GM21360 (cell line): ENCODE results near the gene BBS9.
"Not testable (repeated sequence)": the region's sequence is repeated elsewhere in the genome, so short reads cannot be mapped to it uniquely, and the experiment has no call there.

ENCODE experiments used
- ATAC-seq: cut with Tn5 transposase; IDR thresholded peaks from one replicate; pipeline ENCODE4 v1.9.1; 2021; ENCODE audit warnings: mild to moderate bottlenecking, moderate library complexity; ENCODE audit not compliant: unreplicated experiment

Gene BBS9

DNA sequence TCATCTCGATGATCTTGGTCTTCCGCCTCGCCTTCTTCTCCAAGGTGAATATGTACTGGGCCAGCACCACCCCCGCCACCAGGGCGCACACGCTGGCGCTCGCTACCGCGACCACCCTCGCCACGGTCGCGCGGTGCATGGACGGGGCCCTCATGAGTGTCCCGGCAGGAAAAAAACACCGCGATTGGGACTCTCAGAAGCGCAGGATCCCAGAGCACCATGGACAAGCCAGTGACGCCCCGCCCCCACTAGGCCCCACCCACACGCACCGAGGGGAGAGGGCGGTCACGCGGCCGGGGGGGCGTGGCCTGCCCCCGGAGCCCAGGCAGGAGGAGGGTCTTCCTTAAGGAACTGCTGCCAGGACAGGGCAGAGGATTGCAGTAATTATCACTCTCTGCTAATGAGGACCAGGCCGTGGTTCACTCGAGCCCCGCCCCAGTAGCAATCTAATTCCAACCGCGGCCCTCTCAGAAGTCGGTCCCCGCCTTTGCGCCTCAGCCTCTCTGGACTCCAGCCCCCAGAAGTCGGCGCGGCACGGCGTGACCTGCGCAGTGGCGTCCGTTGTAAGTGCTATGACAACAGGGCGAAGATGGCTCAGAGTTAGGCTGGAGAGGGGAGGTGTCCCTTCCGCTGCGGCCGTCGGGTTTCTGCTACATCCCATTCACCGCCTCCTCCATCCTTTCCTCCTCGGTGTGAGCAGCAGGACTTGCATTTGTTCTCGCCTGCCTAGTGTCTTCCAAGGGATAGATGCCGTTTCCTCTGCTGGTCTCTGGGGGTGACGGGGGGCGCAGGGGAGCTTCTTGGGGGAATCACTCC lies at the start of gene BBS9:
Gene BBS9, plus strand, starts transcription at position 575 of the 816 bp plus-strand sequence. CDS start 16,689 bp downstream, outside the sequence.
- peak; percentile 99 for ATAC-seq

DNA sequence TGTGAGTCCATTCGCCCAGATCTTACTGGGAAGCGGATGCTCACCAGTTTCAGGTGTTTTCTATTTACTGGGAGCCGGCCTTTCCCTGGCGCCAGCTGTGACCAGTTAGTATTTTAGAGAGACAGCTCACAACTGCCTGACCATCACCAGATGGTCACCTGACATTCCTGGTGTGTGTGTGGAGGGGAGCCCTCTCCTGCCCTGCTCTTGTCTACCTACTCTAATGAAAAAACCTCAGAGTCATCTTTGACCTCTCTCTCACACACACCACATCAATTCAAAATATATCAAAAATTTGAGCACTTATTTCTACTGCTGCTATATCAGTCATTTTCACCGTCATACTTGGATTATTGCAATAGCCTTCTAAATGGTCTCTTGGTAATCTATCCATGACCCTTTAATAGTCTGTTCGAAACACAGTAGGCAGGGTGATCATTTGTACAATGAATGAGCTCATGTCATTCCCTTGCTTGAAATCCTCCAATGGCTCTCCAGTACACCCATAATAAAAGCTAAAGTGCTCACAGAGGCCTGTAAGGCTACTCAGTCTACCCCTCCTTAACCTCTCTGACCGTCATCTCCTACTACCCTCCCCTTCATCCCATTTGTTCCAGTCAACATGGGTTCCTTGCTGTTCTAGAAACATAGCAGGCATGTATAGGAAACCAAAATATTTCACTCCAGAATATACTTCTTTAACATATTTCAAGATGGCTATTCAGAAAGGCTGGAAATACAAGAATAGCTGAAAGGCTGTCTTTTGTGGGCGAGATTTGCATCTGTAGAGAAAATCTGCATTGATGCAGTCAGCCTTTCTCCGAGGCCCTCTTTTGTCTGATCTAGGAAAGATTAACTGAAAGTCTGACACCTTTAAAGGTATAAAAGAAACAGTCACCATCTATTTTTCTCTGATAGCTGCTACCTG lies 49.3 kb upstream of the BBS9 start:
- ATAC-seq: no peak

DNA sequence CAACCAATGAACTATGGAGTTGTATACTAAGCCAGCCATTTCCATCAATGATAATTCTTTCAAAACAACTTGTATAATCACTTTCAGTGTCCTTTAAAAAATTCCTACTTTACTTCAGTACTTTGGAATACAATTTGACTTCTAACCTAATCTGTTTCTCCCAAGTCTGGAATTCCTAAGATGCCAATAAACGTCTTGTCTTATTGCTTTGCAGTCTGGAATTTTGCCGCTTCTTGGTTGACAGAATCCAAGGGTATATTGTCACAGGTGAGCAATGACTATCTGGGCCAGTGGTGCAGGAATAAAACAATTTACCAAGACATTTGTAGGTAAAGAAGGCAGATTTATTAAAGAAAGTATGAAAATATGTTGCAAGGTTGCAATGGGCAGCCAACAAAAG lies 42.0 kb upstream of the BBS9 start:
- ATAC-seq: no peak

DNA sequence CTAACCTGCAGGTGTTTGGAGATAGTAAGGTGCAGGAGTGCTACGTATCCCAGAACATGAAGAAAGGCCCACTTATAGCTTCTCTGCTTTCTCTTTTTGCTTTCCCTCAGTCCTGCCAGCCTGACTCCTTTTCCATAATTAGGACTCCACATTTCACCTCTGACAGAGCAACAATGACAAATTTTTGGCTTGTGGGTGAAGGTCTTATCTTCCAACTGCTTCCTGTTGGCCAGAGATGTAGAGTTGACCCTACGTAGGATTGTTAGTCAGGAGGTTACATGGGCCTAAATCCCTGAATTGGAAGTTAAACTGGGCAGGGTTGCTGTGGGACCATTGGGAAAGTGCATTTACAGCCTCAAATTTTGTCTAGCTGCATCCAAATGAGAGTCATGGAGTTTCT lies 41.5 kb upstream of the BBS9 start:
- no peak for ATAC-seq

DNA sequence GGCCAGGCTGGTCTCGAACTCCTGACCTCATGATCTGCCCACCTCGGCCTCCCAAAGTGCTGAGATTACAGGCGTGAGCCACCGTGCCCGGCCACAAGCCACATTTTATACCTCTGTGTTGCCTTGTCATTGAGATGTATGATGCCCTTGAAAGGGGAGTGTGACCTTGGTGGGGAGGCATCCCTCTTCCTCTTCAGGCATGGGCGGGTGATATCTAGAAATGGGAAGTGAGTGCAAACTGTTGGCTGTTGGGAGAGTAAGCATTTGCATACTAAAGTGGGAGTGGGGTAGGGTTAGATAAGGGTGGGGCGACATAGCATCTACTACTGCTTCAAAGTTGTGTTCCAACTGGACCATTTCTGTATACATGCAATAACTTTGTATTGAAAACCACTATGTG lies 40.2 kb upstream of the BBS9 start:
- ATAC-seq: no peak

DNA sequence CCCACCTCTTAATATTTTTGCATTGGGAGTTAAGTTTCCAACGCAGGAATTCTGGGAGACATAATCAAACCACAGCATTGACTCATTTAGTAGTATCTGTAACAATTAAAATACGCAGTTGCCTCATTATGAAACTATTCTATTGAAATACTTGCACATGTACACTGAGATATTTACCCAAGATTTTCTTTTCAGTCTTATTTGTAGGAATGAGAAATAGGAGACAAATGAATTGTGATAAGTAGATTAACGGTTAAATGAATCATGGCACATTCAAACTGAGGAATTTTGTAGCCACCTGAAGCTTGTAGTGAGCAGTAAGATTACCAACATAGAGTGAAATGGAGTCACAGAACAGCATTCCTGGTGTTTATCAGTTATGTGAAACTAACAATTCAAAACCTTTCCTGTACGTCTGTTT lies 38.2 kb upstream of the BBS9 start:
- ATAC-seq: no peak

DNA sequence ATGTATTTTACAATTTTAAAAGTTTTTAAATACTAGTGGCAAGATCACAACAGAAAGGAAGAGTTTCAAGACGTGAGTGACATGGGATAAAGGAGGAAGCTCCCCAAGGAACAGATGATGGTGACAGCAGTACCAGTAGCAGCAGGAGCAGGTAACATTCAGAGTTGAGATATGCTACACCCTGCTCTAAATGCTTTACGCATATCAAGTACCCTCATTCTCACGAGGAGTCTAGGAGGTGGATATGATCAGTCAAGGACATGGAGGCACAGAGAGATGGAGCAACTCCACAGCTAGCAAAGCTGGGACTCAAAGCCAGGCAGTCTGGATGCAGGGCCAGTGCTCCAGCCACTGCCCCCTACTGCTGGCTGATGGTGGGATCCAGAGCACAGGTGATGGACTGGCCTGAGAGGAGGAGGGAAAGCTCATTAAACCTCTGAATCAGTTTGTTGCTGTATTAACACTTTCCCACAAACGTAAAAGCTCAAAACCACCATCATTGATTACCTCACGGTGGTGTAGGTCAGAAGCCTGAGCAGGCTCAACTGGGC lies 37.6 kb upstream of the BBS9 start:
- no peak for ATAC-seq

DNA sequence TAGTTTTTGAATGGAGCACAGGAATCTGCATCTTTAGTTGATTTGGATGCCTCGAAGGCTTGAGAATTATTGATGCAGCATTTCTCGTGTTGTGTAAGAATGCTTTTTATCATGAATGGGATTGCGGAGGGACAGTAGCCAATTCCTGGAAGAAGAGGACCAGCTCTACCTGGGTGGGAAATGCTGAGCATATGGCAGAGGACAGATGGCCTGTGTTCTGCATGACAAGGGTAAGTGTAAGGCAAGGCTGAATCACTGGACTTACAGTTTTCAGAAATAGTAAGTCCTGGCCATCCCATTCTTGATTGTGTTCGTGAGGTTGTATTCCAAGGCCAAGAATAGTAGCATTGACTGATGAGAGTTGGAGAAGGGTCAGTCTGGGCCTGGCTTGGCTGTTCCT lies 36.1 kb upstream of the BBS9 start:
- ATAC-seq: no peak

DNA sequence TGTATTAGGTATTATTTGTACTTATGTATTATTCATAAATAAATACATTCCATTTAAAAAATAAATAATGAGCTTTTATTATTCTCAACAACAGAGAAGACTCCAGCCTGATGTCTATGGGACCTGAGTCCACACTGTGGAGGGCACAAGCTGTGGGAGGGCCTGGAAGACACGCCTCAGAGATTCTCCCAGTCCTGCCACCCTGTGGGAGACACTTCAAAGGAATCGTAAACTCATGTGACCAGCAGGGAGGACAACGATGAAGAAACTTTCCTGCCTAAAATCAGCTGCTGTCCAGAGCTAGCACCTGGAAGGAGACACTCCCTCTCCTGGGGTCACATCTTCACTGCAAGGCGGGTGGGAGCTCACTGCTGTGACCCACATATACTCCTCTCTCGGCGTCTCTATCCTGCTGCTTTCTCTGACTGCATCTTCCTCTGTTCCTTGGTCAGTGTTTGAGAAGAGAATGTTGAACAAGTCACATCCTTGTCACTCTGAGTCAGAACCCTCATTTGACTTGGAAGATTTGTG lies 34.6 kb upstream of the BBS9 start:
- not testable (repeated sequence) for ATAC-seq

DNA sequence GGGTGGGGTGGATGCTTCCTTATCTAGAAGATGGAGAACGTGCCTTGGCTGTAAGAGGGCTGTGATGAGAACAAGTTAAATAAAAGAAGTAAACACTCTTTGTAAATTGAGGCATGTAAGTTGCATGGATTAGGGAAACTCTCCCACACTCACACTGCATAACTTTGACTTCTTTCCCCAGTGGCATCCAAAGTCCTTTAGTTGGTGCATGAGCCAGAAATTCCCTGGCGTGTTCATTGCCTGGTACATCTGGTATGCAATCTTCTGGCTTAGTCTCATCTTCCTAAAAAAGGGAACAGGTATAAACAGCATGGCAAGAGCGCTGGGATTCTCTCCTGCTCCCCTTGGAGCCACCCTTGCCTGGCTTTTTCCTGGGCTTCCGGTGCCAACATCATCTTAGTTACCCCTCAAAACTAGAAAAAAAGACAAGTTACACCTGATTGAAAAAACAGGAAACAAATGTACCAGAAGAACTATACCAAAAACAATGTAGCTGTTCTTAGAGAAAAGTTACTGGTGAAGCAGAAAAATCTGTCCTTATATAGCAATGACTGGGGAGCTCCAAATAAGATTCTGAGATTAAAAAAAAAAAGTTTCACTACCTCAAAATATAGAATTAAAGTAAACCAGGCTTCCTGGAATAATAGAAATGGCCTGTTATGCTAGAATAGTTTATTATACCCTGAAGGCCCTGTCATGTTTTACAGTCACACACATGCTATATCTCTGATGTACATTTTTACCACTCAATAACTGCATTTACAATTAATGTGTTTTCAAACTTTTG lies 30.0 kb upstream of the BBS9 start:
- ATAC-seq: no peak

DNA sequence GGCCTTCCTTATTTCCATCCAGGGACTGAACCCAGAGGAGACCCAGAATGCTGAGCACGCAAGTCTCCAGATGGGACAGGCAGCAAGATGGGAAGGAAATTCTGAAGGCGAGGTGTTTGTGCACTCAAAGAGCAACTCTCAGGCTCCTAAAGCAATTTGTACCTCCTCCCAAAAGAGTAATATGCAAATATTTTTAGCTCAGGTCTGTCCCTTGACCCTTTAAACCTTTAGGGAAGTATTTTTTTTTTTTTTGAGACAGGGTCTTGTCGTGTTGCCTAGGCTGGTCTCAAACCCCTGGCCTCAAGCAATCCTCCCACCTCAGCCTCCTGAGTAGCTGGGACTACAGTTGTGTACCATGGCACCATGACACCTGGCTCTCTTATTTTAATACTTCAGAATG lies 28.6 kb upstream of the BBS9 start:
- no peak for ATAC-seq

DNA sequence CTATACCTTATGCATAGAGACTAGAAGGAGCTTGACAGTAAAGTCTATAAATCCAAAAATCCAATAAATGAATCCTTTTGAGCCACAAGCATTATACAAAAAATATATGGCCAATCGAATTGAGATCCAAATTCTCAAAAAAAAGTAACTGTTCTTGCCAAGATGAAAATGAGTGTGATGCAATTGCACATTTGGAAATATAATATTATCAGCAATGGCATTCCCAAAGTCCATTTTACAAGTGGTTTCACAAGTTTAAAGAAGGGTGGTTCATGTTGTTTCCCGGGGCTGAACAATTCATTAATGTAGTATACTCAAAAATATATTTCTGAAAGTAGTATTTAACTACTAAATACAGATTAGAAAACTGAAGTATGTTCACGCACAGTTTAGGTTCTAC lies 27.5 kb upstream of the BBS9 start:
- no peak for ATAC-seq

DNA sequence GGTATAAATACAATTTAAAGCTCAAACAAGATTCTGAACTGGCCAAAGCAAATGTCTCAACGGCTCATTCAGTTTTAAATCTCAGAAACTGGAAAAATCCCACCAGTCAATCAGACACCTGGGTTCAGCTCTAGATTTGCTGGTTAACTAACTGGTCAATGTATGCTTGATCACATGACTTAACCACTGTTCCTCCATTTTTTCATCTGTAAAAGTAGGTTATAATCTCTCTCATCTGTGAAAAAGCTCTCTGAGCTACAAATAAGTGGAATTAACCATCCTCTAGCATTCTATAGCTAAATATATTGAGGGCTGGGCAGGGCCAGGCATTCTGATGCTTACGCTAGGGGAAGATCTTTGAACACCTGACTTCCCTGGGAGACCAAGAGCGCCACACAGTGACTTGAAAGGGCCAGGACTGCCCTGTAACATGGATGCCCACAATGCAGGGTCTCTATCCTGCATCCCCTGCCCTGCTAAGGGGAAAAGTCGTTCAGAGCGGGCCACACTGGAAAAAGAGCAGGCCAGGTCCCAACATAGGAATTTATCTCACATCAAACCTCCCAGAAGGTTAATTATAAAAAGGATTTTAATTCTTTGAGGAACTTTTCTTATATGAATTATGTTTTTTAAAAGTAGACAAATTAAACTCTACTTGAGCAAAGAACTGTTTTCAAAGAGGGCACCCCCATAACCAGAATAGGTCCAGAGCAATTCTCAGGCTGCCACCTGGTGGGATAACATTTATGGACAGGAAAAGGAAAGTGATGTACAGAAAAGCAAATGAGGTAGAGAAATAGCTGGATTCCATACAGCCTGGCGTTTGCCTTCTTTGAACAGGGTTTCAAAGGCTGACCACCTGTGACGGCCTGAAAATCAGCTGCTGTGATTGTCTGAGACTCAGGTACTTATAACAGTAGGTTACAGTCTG lies 22.0 kb upstream of the BBS9 start:
- ATAC-seq: no peak

DNA sequence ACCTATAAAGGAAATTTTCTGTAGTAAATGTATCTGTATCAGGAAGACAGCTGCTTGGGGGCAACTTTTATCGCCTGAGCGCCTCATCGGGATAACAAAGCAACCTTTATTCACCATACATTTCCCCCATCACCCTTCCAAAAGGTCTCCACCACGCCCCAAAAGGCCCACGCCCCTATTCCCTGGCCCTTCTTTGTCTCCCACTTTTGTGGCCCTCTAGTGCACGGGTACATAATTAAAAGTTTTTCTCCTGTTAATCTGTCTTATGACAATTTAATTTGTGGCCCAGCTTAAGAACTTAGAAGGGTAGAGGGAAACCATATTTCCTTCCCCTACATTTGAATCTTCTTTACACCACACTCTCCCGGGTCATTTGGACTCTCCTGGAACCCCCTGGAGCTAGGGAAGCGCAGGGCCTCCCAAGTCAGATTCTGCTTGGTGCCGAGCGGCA lies 20.8 kb upstream of the BBS9 start:
- ATAC-seq: peak; percentile 4

DNA sequence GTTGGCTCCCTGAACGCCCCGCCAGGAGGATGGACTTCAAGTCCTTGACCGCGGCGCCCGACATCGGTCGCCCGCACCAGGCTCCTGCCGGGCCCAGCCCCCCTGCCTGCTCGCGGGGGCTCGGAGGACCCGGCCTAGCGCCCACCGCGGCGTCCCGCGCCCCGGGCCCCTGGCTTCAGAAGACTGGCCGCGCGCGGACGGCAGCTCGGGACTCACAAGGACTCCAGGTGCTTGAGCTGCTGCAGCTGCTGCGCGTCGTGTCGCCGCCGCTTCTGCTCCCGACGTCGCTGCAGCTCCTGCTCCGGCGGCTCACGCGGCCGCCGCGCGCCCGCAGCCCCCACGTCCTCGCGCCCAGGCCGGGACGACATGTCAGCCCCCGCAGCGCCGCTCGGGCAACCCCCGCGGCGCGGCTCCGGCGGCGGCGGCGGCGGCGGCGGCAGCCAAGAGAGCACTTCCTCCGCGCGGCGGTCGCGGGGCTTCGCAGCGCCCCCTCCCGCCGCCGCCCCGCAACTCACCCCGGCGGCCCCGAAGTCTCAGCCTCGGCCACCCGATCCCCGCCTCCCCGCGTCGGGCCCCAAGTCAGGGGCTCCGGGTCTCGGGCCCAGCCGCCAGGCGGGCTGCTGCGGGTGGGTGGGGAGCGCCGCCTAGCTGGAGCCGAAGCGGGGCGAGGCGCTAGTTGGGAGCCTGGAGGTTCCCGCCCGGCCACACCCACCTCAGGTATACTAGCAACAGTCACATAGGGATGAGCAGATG lies 20.2 kb upstream of the BBS9 start, which contains the start of gene RP9:
Gene RP9, minus strand, starts transcription at position 400 of the 753 bp plus-strand sequence. Its CDS starts 32 bp downstream, at position 368.
- peak; percentile 90 for ATAC-seq

DNA sequence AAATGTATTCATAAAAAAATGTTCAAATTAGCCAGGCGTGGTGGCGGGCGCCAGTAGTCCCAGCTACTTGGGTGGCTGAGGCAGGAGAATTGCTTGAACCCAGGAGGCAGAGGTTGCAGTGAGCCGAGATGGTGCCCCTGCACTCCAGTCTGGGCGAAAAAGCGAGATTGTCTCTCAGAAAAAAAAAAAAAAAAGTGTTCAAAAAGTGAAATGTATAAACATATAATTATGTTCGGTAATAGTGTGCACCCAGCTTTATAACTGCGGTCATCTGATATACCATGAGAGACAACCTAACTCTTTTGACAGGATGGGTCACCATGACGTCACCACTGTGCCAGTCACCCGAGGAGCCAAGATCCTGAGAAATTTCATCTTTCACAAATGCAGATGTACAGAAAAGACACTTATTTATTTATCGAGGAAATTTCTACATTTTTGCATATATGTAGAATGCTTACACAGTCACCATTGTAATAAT lies 19.6 kb upstream of the BBS9 start:
- ATAC-seq: no peak

DNA sequence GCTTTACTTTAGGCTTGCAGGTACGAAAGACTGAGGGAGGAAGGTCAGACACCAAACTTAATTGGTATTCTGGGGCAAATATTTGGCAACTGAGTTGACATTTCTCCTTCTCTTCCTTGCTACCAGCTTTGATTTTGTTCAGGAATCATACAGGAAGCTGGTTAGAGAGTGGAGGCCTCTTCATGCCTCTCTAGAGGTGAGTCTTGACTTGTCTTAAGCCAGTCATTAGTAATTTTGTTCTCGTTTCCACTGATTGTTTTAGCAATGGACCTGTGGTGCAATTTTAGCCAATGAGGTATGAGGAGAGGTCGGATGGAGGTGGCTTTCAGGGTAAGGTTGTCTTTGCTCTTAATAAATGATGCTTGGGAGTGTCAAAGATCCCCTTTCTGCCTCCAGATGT lies 17.8 kb upstream of the BBS9 start:
- no peak for ATAC-seq

DNA sequence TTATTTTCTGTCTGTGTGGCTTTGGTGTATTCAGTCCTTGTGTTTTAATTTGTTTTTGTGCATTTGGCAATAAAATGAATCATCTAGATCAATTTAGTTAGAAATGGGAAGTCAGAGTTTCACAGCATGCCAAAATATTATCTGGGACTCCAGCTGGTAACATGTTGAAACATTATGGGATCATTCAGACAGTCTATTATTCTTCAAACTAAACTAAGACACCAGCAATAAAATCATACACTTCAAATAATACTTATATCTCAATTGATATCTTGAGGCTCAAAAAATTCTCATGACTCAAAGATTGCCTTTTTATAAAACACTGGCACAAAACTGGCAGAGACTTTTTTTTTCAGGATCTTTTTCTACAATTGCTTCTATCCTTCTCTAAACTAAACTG lies 14.4 kb upstream of the BBS9 start:
- ATAC-seq: no peak
